Brain pericyte (primary cell): Measurements from ENCODE around the gene SV2A.
"Not testable (repeated sequence)": the region's sequence is repeated elsewhere in the genome, so short reads cannot be mapped to it uniquely, and the experiment has no call there.

Experiments
- DNase-seq: peaks from one replicate; pipeline ENCODE4 v3.0.0-alpha.2; 2012; ENCODE audit warnings: low read depth, low spot score

Gene SV2A

DNA sequence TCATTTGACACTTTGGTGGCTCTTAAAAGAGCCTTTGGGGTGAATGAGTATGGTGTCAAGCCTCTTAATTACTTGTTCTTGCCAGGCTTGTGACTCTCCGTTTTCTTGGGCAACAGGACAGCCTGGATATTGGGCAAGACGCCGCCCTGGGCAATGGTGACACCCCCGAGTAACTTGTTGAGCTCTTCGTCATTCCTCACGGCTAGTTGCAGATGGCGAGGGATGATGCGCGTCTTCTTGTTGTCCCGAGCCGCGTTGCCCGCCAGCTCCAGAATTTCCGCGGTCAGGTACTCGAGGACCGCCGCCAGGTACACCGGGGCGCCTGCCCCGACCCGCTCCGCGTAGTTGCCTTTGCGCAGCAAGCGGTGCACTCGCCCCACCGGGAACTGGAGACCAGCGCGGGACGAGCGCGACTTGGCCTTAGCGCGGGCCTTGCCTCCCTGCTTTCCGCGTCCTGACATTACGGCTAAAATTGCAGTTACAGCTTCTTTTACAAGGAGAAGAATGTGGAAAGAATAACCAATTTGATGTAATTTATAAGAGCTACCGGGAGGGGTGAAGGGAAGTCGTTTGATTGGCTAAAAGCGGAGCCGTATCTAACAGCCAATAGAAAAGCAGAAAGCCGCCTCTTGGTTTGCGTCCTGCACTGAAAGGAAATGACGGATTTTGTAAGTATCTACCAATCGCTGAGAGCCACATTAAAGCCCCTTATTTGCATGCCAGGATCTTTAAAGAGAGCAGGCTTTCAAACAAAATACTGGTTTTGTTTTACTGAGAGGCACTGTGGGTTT, 30.0 kb downstream of the SV2A start:
- peak; percentile 91 for DNase-seq

DNA sequence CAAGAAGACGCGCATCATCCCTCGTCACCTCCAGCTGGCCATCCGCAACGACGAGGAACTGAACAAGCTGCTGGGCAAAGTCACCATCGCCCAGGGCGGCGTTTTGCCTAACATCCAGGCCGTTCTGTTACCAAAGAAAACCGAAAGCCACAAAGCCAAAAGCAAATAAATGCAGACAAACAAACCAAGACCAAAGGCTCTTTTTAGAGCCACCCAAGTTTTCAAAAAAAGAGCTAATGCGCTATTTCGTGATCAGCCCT, 30.5 kb downstream of the SV2A start:
- DNase-seq = peak; percentile 16

DNA sequence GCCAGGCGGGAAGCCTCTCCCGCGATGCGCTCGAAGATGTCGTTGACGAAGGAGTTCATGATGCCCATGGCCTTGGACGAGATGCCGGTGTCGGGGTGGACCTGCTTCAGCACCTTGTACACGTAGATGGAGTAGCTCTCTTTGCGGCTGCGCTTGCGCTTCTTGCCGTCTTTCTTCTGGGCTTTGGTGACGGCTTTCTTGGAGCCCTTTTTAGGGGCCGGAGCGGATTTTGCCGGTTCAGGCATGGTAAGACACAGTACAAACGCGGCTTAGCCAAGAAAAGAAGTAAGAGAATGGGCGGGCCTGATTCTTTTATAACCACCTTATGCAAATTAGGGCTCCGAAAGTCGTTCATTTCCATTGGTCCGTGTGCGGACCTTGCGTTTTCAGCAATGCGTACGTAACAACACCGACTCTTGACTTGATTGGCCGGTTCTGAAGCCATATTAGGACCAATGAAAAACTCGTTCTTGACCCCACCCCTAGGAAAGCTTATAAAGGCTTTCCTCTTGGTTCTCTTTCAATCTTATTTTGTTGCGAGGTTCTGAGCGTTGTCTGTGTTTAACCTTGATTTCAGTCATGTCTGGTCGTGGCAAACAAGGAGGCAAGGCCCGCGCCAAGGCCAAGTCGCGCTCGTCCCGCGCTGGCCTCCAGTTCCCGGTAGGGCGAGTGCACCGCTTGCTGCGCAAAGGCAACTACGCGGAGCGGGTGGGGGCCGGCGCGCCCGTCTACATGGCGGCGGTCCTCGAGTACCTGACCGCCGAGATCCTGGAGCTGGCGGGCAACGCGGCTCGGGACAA, 31.0 kb downstream of the SV2A start:
- DNase-seq = peak; percentile 95

DNA sequence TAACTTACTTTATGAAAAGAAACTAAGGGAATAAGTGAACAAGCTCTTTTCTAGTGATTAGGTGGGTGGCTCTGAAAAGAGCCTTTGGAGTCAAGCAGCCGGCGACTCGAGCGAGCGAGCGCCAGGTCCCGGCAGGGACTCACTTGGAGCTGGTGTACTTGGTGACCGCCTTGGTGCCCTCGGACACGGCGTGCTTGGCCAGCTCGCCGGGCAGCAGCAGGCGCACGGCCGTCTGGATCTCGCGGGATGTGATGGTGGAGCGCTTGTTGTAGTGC, 31.6 kb downstream of the SV2A start:
- DNase-seq = not testable (repeated sequence)

DNA sequence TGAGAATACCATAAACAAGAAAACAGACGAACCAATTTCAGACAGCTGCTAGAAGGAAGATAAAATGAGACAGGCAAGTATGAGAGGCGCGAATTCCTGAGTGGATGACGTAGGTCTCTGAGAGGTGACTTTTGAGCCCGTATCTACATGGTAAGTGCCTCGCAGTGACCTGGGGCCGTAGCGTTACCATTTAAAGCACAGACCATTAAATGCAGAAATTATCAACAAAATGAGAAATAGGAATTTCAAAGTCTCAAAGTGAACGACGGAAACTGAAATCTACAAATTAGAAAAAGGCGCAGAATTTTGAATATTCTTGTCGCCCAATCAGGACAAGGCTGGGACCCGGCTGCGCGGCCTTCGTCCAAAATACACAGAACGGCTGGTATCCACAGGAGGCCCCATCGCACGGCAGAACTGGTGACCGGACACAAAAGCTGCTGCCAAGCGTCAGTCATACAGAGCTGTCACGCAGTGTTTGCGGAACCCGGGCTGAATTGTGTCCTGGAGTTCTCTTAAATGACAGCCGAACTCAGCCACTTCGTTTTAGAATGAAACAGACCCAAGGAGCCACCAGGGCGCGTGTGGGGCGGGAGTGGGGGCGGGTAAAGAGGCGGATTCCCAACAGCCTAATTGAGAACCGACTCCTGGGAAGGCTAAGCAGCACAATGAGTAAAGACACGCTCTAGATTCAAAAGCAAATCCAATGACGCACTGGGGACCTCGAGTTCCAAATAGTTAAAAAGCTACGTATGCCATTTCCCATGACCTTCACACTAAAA, 32.1 kb downstream of the SV2A start:
- peak; percentile 61 for DNase-seq

DNA sequence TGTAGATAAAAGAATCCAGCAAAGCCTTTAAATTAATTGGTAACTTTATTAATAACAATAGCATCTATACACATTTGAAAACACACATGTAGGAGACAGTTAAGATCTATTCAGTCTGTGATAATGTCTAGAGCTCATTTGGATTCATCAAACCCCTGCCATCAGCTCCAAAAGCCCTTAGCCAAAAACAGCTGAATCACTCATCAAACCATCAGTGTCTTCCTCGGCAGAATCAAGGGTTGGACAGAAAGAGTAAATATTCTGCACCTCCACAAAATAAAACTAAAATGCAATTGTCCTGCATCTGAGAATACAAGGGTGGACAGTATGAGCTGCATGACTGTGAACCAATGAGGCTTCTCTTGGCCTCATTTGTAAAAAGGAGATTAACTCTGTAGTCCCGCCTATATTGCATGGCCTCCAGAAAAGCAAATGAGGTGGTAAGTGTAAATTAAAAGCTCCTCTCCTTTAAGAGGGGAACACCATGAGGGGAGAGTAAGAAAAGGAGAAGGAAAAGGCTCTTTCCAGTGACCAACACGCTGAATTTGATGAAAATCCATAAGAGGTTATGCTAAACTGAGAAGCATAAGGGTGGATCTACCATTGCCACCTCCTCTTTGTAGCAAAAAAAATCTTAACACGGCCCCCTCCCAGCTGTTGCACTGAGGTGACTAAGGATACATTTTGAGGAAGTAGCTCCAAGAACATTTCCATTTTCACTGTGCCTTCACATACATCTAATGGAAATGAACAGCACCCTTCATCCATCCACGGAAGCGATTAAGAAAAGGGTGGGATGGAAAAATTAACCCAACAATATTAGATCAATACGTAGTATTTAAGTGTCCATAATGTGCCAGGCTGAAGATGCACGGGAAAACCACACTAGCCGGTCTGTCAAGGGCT, 33.0 kb downstream of the SV2A start:
- no peak for DNase-seq

DNA sequence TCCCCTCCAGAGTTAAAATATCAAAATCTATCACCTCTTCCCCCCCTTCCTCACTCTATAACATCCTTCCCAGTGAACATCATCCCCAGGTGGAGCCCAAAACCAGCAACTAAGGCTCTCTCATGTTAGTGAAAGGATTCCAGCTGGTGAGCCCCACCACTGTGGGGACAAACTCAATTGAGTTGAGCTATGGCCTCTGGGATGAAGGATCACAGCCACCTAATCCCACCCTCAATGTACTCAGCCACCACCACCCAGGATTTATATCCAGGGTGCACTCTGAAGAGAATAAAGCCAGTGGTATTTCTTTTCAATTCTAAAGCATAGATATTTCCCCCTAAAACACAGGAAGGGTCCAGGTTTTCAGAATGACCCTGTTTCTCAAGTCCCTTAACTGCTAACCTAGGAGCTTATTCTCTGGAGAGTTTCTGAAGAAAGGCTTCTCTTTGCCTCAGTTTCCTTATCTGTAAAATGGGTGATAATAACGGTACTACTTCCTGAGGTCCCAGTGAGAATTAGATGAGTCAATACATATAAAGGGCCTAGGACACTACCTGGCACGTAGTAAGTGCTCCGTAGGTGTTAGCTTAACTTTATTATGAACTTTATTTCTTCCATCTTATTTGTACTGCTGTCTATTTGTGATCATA, 33.9 kb downstream of the SV2A start:
- no peak for DNase-seq

DNA sequence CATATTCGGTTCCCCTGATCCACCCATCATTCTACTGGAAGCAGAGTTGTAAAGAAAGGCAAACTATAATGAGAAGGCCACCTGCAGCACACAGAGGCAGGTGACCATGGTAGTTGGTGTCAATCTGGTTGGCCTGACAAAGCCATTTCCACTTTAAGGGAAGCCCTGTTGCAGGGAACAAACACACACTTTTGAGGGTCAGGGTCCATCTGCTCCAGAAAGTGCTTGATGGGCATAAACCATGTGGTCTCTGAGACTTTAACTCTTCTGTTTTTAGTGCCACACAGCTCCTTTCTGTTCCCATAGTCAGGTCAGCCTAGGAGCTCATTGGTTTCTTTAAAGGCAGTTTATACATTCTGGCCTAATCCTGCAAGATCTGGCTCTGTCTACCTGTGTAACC, 35.8 kb downstream of the SV2A start:
- DNase-seq = no peak

DNA sequence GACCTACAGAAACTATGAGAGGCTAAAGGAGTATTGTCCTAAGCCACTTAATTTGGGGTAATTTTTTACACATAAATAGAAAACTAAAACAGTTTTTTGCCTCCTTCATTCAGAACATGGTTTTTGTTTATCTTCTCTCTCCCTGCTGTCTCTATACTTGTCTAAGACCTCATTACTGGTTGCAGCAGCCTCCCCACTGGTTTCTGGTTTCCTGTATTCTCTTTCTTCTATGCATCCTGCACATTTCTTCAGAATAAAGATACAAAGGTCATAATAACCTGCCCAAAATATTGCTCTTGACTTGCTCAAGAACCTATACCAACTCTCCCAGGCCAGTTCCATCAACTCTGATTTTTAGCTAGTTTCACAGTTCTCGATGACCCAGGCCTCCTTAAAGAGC, 38.1 kb downstream of the SV2A start:
- DNase-seq = no peak

DNA sequence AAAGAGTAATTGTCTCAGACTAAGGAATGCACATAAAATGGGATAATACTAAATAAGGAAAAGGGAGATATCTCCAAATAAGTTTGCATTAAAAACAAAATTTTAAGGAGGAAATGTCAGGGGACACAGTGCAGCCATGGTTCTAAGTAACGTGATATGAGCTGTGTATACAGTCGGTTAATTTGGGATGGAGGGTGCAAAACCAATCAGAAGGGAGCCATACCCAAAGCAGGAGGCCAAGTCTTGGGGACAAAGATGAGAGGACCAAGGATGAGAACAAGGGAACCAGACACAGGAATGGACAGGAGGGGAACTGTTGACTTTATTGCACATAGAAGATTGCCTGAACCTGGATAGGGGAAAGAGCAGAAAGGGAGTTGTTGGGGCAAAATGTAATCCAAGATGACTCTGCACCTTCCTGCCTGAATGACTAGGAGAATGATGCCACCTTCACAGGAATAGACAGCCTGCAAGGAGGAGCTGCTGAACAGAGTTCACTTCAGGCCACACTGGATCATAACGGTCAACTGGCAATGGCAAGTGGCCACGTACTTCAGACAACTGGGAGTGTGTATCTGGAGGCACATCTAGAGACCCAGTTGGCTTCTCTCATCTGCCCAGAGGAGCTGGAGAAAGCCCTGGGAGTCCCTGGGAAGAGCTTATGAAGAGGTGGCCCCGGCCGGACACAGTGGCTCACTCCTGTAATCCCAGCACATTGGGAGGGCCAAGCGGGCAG, 40.3 kb downstream of the SV2A start:
- no peak for DNase-seq

DNA sequence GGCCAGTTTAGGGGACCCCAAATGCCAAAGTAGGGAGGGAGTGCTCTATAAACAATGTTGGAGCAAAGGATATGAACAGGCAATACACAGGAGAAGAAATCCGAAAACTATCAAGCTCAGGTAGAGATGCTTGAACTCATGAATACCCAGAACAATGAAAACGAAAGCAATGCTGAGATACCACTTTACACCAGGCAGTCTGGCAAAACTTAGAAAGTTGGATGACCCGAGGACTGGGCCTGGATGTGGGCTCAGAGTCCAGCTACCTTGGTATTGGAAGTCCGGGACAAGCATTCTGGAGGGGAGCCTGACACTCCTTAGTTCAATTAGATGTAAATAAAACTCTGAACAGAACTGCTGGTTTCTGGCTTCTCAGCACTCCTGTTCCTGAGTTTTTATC, 44.6 kb downstream of the SV2A start:
- DNase-seq = not testable (repeated sequence)

DNA sequence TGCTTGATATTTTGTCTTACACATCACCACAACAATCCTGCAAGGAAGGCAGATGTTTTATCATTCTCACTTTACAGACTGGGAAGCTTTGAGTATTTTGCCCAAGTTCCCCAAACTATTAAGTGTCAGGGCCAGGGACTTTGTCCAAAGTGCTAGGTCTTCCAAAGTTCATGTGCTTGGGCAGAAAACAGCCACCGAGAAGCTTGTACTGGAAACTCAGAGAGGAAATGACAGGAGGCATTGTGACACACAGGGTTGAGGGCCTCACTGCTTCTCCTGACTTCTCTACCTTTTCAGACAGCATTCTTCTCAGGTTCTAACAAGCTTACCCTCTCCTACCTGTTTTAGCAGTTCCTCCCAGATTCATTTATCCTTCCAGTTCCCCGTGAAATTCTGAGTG, 50.8 kb downstream of the SV2A start:
- DNase-seq = not testable (repeated sequence)

DNA sequence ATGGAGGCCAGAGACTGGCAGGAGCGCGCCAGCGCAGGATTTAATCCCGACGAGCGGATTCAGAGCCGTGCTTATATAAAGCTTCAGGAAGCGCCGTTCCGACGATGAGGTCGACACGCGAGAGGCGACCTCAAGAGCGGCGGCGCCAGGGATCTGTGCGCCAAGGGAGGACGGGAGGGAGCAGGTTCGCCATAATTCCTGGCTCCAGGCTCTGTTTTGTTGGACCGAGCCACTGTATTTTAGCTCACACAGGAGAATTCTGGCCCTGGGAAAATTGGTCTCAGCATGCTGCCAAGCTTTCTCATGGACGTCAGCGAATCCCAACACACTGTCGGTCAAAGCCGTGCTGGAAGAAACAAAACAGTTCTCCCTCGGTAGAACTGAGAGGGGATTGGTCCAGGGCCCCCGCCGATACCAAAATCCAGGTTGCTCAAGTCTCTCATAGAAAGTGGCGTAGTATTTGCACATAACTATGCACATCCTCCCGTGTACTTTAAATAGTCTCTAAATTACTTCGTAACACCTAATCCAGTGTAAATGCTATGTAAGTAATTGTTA, 56.1 kb downstream of the SV2A start:
- DNase-seq = not testable (repeated sequence)

DNA sequence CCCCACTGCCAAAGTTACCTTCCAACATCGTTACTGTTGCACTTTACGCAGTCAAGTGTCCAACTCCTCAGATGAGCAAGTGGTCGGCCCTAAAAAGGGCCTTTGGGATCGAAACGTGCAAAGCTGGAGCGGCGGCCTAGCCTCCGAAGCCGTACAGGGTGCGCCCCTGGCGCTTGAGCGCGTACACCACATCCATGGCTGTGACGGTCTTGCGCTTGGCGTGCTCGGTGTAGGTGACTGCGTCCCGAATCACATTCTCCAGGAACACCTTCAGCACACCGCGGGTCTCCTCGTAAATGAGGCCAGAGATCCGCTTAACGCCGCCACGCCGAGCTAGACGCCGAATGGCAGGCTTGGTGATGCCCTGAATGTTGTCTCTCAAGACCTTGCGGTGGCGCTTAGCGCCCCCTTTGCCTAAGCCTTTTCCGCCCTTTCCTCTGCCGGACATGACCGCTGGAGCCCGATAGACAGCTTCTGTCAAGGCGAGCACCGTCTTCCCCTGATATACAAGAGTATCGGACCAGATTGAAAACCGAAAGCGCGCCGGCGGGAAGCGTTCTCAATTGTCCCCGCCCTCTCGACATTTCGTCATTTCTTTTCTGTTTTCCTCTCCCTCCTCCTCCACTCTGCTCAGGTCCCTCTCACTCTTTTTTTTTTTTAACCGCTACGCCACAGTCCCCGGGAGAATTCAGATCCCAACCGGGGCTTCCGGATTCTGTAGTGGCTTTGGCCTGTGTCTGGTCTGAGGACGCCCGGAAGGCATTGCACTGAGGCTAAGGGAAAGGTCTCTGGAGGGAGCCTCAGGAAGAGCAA, 56.8 kb downstream of the SV2A start:
- not testable (repeated sequence) for DNase-seq

DNA sequence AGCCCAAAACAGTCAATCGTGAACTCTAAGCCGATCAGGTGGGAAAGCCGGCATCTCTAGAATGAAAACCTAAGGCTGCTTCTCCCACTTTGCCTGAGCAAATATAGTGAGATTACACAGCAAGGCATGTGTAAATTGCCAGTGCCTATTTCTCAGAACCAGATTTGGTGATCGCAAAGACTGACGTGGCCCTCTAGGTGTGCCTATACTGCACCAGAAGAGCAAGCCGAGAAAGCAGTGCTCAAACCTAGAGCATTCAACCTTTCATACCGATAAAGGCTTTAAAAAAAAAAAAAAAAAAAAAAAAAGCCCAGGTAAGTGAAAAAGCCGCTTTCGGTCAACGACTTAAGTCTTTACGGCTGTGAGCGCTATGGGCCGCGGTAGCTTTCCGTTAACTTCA, 57.4 kb downstream of the SV2A start:
- DNase-seq = not testable (repeated sequence)
